WTC11 (cell line): ENCODE measurements around the gene TOP2A. TPM values are rescaled to one million over a fixed set of nuclear protein-coding genes. Genes with fewer than 3 reads are reported as not detected.

Source experiments
- ATAC-seq: fragments of 200-7000 bp; cut with Tn5 transposase; 2 replicates; pipeline ENCODE4 v1.10.0; 2021; ENCODE audit warnings: mild to moderate bottlenecking, moderate library complexity
- CTCF ChIA-PET: fragments of 300-600 bp; sonication (Branson Sonifier 250); formaldehyde crosslinking; loops from one replicate; lab custom pipeline; 2021; ENCODE audit warnings: antibody characterized with exemption; lab: Charles Lee
- POLR2A ChIA-PET: fragments of 350-600 bp; sonication (Branson Sonifier 250); formaldehyde crosslinking; loops from one replicate; lab custom pipeline; 2021; ENCODE audit warnings: antibody characterized with exemption; lab: Charles Lee
- DNase-seq: peaks from one replicate; pipeline ENCODE4 v3.0.0; 2021; ENCODE audit warnings: low spot score
- H3K27ac Mint-ChIP-seq: 2 replicates; pipeline ENCODE4 v1.8.0; 2021; ENCODE audit warnings: mixed read lengths
- H3K27me3 Mint-ChIP-seq: 2 replicates; pipeline ENCODE4 v1.8.0; 2021; ENCODE audit warnings: low read depth, mild to moderate bottlenecking, moderate library complexity, mixed read lengths
- H3K36me3 Mint-ChIP-seq: 2 replicates; pipeline ENCODE4 v1.8.0; 2021; ENCODE audit warnings: mixed read lengths
- H3K4me1 Mint-ChIP-seq: 2 replicates; pipeline ENCODE4 v1.8.0; 2022; ENCODE audit warnings: mixed read lengths
- H3K4me3 Mint-ChIP-seq: 2 replicates; pipeline ENCODE4 v1.8.0; 2021; ENCODE audit warnings: mild to moderate bottlenecking, moderate library complexity, mixed read lengths
- H3K9me3 Mint-ChIP-seq: 2 replicates; pipeline ENCODE4 v1.8.0; 2021; ENCODE audit warnings: mixed read lengths
- ATF6 ChIP-seq: sonication (generic); formaldehyde crosslinking; IDR thresholded peaks from 2 replicates; pipeline ENCODE4 v1.8.1; 2023; ENCODE audit warnings: mild to moderate bottlenecking, missing genetic modification reagents
- CDX4 ChIP-seq: fragments of 250-450 bp; sonication (Bioruptor Pico); IDR thresholded peaks from 2 replicates; pipeline ENCODE4 v1.9.0; 2021; ENCODE audit warnings: moderate library complexity, mild to moderate bottlenecking, inconsistent platforms, borderline replicate concordance
- ERG ChIP-seq: fragments of 250-450 bp; sonication (Bioruptor Pico); IDR thresholded peaks from 2 replicates; pipeline ENCODE4 v1.8.0; 2021; ENCODE audit warnings: mild to moderate bottlenecking
- FOXJ3 ChIP-seq: sonication (generic); formaldehyde crosslinking; IDR thresholded peaks from 2 replicates; pipeline ENCODE4 v1.9.0; 2021; ENCODE audit warnings: missing genetic modification reagents, mild to moderate bottlenecking, borderline replicate concordance
- FOXP1 ChIP-seq: sonication (generic); formaldehyde crosslinking; IDR thresholded peaks from 2 replicates; pipeline ENCODE4 v1.8.0; 2022; ENCODE audit warnings: missing genetic modification reagents, mild to moderate bottlenecking, moderate library complexity, borderline replicate concordance
- GABPB1 ChIP-seq: sonication (generic); formaldehyde crosslinking; IDR thresholded peaks from 2 replicates; pipeline ENCODE4 v1.8.1; 2023; ENCODE audit warnings: mild to moderate bottlenecking, missing genetic modification reagents
- JAZF1 ChIP-seq: fragments of 250-450 bp; sonication (Bioruptor Pico); IDR thresholded peaks from 2 replicates; pipeline ENCODE4 v1.9.0; 2021; ENCODE audit warnings: moderate library complexity, mild to moderate bottlenecking, inconsistent platforms
- KAT7 ChIP-seq: sonication (generic); formaldehyde crosslinking; IDR thresholded peaks from 2 replicates; pipeline ENCODE4 v1.8.1; 2023; ENCODE audit warnings: missing genetic modification reagents, mild to moderate bottlenecking, borderline replicate concordance
- MLX ChIP-seq: sonication (generic); formaldehyde crosslinking; IDR thresholded peaks from 2 replicates; pipeline ENCODE4 v1.8.1; 2023; ENCODE audit warnings: mild to moderate bottlenecking, missing genetic modification reagents, moderate library complexity
- MXD4 ChIP-seq: fragments of 250-450 bp; sonication (Bioruptor Pico); IDR thresholded peaks from 2 replicates; pipeline ENCODE4 v1.8.0; 2021; ENCODE audit warnings: mild to moderate bottlenecking, moderate library complexity, borderline replicate concordance
- MYBL2 ChIP-seq: sonication (generic); formaldehyde crosslinking; IDR thresholded peaks from 2 replicates; pipeline ENCODE4 v1.8.1; 2023; ENCODE audit warnings: mild to moderate bottlenecking, moderate library complexity, missing genetic modification reagents
- TP53 ChIP-seq: sonication (generic); formaldehyde crosslinking; IDR thresholded peaks from 2 replicates; pipeline ENCODE4 v1.8.1; 2023; ENCODE audit warnings: mild to moderate bottlenecking, missing genetic modification reagents
- ZMAT4 ChIP-seq: fragments of 250-450 bp; sonication (Bioruptor Pico); IDR thresholded peaks from 2 replicates; pipeline ENCODE4 v1.9.0; 2021; ENCODE audit warnings: mild to moderate bottlenecking
- ZNF138 ChIP-seq: sonication (generic); formaldehyde crosslinking; conservative IDR thresholded peaks from 2 replicates; pipeline ENCODE4 v1.8.1; 2022; ENCODE audit warnings: mild to moderate bottlenecking, moderate library complexity, missing genetic modification reagents
- ZNF671 ChIP-seq: fragments of 250-450 bp; sonication (Bioruptor Pico); IDR thresholded peaks from 2 replicates; pipeline ENCODE4 v1.8.0; 2021; ENCODE audit warnings: mild to moderate bottlenecking
- total RNA-seq: library from RNA; stranded (reverse); gene quantifications from 3 replicates; pipeline ENCODE4 v1.2.3, GENCODE V29; 2021

The TOP2A gene
- total RNA-seq, 1 experiment from 2014 or later, result 307 TPM

GRCh38 chr17:40354221-40355122 lies 63.2 kb downstream of the TOP2A start:
- ChIA-PET POLR2A (interaction anchor here (0.6 to 3.2 kb wide), 5 partner anchors 10 to 122 kb away, joined by 3 to 14 read pairs (median 7); partner anchors contain the start of gene CDC6), CTCF (interaction anchor here (0.6 to 6.2 kb wide), 57 partner anchors 9 to 341 kb away, joined by 3 to 259 read pairs (median 6); partner anchors contain the start of genes CDC6, GJD3, IGFBP4 and RARA)
- Mint-ChIP-seq H3K27ac (0 out of 2 replicates have a peak overlapping the region, but pooled peaks have one; percentile 45), H3K4me1 (peaks cover 53% of the 10 kb centered on the region), H3K9me3 (no peaks in the 10 kb centered on the region), H3K4me3 (no peak overlapping the region), H3K27me3 (peaks cover 11% of the 10 kb centered on the region), H3K36me3 (peaks cover 13% of the 10 kb centered on the region)
- DNase-seq (no peak), ATAC-seq (no peak)
- no peak for TF ChIP-seq JAZF1
- TF ChIP-seq ZNF138, result no peak
- no peak for TF ChIP-seq MYBL2 (CRISPR knock-in tag)
- no peak for TF ChIP-seq FOXJ3
- TF ChIP-seq, all 79 proteins: peak for 0

- no peak overlapping the region for H3K4me3 Mint-ChIP-seq
- POLR2A ChIA-PET, result no interaction called here
- CTCF ChIA-PET, result interaction anchor here (0.6 to 6.2 kb wide), 7 partner anchors 12 to 180 kb away, joined by 3 to 259 read pairs (median 3); partner anchors contain the start of genes CDC6, RARA and WIPF2
- H3K4me1 Mint-ChIP-seq, result peaks cover 62% of the 10 kb centered on the region
- no peak for DNase-seq
- no peak for ATAC-seq
- peaks cover 18% of the 10 kb centered on the region for H3K36me3 Mint-ChIP-seq
- H3K9me3 Mint-ChIP-seq, result no peaks in the 10 kb centered on the region
- H3K27ac Mint-ChIP-seq, result no peak overlapping the region
- TF ChIP-seq GABPB1, result peak; percentile 91
- TF ChIP-seq ATF6 (CRISPR knock-in tag), result no peak
- peaks cover 25% of the 10 kb centered on the region for H3K27me3 Mint-ChIP-seq
Measured at GRCh38 chr17:40352779-40353394, 64.8 kb downstream of the TOP2A start.

GRCh38 chr17:40352237-40352778 lies 65.4 kb downstream of the TOP2A start:
- H3K9me3 Mint-ChIP-seq, result no peaks in the 10 kb centered on the region
- no peak for ATAC-seq
- DNase-seq, result no peak
- H3K4me1 Mint-ChIP-seq, result peaks cover 68% of the 10 kb centered on the region
- POLR2A ChIA-PET, result no interaction called here
- no peak overlapping the region for H3K27ac Mint-ChIP-seq
- TF ChIP-seq CDX4 (CRISPR knock-in tag) (no peak), ERG (CRISPR knock-in tag) (no peak)
- CTCF ChIA-PET, result interaction anchor here (0.6 to 6.2 kb wide), 9 partner anchors 12 to 181 kb away, joined by 3 to 259 read pairs (median 3); partner anchors contain the start of genes CDC6, GJD3, RARA and WIPF2
- H3K4me3 Mint-ChIP-seq, result no peak overlapping the region; the same call in 1 of the 2 replicates
- H3K36me3 Mint-ChIP-seq, result peaks cover 18% of the 10 kb centered on the region
- H3K27me3 Mint-ChIP-seq, result peaks cover 27% of the 10 kb centered on the region

- Mint-ChIP-seq H3K27me3 (peaks cover 27% of the 10 kb centered on the region), H3K4me1 (peaks cover 75% of the 10 kb centered on the region), H3K9me3 (no peaks in the 10 kb centered on the region), H3K4me3 (no peak overlapping the region), H3K27ac (no peak overlapping the region), H3K36me3 (peaks cover 18% of the 10 kb centered on the region)
- POLR2A ChIA-PET, result interaction anchor here (0.6 to 1.1 kb wide), 2 partner anchors 29 to 49 kb away, joined by 3 read pairs; no protein-coding TSS in a partner anchor
- no peak for ATAC-seq
- no peak for DNase-seq
- CTCF ChIA-PET, result interaction anchor here (1.0 to 6.2 kb wide), 13 partner anchors 11 to 268 kb away, joined by 3 to 259 read pairs (median 6); partner anchors contain the start of genes CDC6, GJD3, RARA and WIPF2
- TF ChIP-seq MLX (CRISPR knock-in tag), result no peak
- no peak for TF ChIP-seq KAT7 (CRISPR knock-in tag)
- no peak for TF ChIP-seq FOXP1
- no peak for TF ChIP-seq MXD4 (CRISPR knock-in tag)
- no peak for TF ChIP-seq ZMAT4 (CRISPR knock-in tag)
- TF ChIP-seq ZNF671, result no peak
- no peak for TF ChIP-seq JAZF1
- no peak for TF ChIP-seq TP53 (CRISPR knock-in tag)
Measured at GRCh38 chr17:40351359-40352236, 66.1 kb downstream of the TOP2A start.
